Measurements from ENCODE around the gene MGRN1.

MGRN1 gene

GRCh38 chr16:4686497-4687210, 62.0 kb downstream of the MGRN1 start:
- TF ChIP-seq CTCF (IDR thresholded peaks at IDR 0.05; ENCODE audit: low read length, missing control alignments), result no peak
- no peak overlapping the region for H3K4me3 ChIP-seq (replicated peaks; ENCODE audit: low read depth, low read length)
- DNase-seq (ENCODE audit: low read depth), result no peak

DNA sequence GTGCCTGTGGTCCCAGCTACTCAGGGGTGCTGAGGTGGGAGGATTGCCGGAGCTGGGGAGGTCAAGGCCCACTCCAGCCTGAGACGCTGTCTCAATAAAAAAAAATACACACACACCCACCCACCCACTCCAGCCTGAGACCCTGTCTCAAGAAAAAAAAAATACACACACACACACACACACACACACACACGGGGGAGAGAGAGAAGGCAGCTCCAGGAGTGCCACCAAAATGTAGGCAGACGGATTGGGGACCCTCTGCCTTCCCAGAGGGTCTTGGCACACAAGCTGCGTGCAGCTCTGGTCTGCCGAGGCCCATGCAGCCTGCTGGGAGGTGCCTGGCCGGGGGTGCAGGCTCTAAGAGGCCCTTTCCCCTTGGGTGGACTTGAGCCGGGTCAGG, 62.8 kb downstream of the MGRN1 start:
- DNase-seq (ENCODE audit: low read depth), result no peak

DNA sequence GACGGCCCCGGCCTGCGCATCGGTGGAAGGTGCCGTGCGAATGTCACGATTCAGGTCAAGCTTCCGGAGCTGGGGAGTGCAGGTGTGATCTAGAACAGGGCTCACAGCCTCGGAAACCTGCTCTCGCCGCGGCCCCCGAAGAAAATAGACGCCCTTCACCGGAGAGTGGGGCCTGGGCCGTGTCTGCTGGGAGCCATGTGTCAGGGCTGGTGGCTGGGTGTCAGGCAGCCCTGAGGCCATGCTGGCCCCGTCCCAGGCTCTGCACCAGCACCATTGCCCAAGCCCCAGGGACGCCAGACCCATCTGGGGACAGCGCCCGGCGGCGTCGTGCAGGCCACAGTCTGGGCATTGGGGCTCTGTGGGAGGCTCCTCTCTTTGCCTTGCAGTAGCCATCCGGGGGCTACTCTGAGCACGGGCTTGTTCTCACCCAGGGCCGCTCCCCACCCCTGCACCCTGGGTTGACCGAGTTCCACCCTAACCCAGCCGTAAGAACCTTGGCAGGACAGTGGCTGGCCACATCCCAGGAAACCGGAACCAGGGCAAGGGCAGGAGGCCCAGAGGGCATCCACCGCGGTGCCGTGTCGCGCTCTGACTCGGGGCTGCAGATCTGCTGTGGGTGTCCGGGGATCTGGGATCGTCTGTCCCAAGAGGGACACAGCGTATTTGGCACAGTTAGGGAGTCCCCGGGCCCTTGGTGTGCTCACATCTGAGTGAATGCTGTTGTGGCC, 63.5 kb downstream of the MGRN1 start:
- no peak for DNase-seq (ENCODE audit: low read depth)
- no peak for TF ChIP-seq CTCF (IDR thresholded peaks at IDR 0.05; ENCODE audit: low read length, missing control alignments)
- no peak overlapping the region for H3K4me3 ChIP-seq (replicated peaks; ENCODE audit: low read depth, low read length)

More for the DNA sequence above, 62.8 kb downstream of the MGRN1 start:
- no peak for TF ChIP-seq CTCF (IDR thresholded peaks at IDR 0.05; ENCODE audit: low read length, missing control alignments)
- no peak overlapping the region for H3K4me3 ChIP-seq (replicated peaks; ENCODE audit: low read depth, low read length)

DNA sequence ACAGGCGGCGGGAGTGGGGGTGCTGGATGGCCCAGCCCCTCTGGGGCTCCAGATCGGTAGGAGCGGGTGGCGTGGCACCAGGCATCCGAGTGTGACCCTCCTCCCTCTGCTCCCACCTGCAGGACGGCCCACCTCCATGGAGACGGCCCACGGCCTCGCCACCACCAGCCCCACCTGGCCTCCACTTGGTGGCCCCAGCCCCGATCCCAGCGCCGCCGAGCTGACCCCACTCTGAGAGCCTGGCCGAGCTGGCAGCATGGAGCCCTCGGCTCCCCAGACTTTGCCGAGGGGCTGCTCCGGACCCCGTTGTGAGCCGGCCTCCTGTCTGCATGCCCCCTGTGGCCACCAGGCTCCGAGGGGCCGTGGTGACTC, 64.0 kb downstream of the MGRN1 start:
- DNase-seq (ENCODE audit: low read depth), result no peak
- no peak overlapping the region for H3K4me3 ChIP-seq (replicated peaks; ENCODE audit: low read depth, low read length)
- TF ChIP-seq CTCF (IDR thresholded peaks at IDR 0.05; ENCODE audit: low read length, missing control alignments), result no peak

DNA sequence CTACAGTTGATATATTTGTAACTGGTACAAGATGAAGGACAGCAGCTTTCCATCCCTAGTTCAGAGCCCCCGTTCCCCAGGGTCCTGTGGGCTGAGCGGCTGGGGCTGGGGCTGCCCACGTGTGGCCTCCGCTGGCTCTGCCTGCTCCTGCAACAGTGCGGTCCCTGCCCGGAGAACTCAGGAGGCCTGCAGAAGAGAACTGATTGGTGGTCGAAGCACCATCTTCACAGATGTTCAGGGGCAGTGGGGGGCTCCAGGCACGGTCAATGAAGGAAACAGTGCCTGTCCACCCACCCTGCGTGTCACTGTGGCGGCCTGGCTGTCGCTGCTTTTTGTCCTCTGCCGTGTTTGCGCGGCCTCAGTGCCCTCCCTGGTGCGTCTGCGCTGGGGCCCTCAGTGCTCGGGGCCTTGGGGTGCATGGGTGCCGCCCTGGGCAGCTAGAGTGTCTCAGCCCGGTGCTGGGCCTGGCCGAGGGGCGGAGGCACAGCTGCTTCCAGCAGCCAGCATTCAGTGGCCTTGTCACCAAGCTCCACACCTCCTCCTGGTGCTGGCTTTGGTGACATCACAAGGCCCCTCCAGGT, 64.6 kb downstream of the MGRN1 start:
- DNase-seq (ENCODE audit: low read depth), result no peak
- no peak for TF ChIP-seq CTCF (IDR thresholded peaks at IDR 0.05; ENCODE audit: low read length, missing control alignments)
- no peak overlapping the region for H3K4me3 ChIP-seq (replicated peaks; ENCODE audit: low read depth, low read length)

- H3K4me3 ChIP-seq (replicated peaks; ENCODE audit: low read depth, low read length), result no peak overlapping the region
- no peak for TF ChIP-seq CTCF (IDR thresholded peaks at IDR 0.05; ENCODE audit: low read length, missing control alignments)
- no peak for DNase-seq (ENCODE audit: low read depth)
Observed at GRCh38 chr16:4689864-4690704, 65.5 kb downstream of the MGRN1 start.

Measured in fibroblast of pulmonary artery (primary cell).